ENCODE data around the gene SPAG17.

- TF ChIP-seq, protein P1, sequence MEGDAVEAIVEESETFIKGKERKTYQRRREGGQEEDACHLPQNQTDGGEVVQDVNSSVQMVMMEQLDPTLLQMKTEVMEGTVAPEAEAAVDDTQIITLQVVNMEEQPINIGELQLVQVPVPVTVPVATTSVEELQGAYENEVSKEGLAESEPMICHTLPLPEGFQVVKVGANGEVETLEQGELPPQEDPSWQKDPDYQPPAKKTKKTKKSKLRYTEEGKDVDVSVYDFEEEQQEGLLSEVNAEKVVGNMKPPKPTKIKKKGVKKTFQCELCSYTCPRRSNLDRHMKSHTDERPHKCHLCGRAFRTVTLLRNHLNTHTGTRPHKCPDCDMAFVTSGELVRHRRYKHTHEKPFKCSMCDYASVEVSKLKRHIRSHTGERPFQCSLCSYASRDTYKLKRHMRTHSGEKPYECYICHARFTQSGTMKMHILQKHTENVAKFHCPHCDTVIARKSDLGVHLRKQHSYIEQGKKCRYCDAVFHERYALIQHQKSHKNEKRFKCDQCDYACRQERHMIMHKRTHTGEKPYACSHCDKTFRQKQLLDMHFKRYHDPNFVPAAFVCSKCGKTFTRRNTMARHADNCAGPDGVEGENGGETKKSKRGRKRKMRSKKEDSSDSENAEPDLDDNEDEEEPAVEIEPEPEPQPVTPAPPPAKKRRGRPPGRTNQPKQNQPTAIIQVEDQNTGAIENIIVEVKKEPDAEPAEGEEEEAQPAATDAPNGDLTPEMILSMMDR (IDR thresholded peaks at IDR 0.05; ENCODE audit: low read depth, low read length) = no peak
- no peak for TF ChIP-seq EZH2phosphoT487 (IDR thresholded peaks at IDR 0.05; ENCODE audit: low read depth)
Observed at GRCh38 chr1:118149799-118150198, 35.2 kb downstream of the SPAG17 start.

Data from OCI-LY3 (cell line).